Measurements from ENCODE around the gene TSHZ2. TPM values are rescaled to one million over a fixed set of nuclear protein-coding genes. Genes with fewer than 3 reads are reported as not detected.

The TSHZ2 gene
- total RNA-seq, 1 experiment from 2014 or later = 2.3 TPM

DNA sequence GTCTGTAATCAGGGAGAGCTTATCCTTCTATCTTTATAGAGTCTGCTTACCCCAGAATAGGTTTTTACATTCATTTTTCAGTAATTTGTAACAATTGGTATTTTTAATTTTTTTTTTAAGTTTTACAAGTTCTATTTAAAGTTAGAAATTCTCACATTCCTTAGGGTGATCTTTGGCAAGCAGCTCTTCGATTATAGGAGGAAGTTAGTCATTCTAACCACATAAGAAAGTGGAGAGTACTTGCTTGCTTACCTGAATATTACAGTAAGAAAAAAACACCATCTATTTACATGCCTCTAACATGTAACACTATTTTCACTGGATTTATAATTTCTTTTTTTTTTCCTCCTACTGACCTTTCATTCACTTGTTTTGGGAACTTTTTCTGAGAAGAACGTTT lies 6.7 kb downstream of the TSHZ2 start:
- no peaks in the 10 kb centered on the region for H3K27me3 Mint-ChIP-seq (ENCODE audit: insufficient read depth, unreplicated experiment)
- no peak overlapping the region for H3K4me3 Mint-ChIP-seq (ENCODE audit: unreplicated experiment)
- intact Hi-C loops (cut with micrococcal nuclease) = loop anchor here (10.0 kb wide), 1 partner anchor 124 kb away; no protein-coding TSS in a partner anchor
- BruUV-seq (replicated peaks) = no TSS peak
- no peaks in the 10 kb centered on the region for H3K36me3 Mint-ChIP-seq (ENCODE audit: insufficient read depth, unreplicated experiment)
- CTCF ChIA-PET = interaction anchor here (1.8 kb wide), 1 partner anchor 237 kb away, joined by 4 read pairs; no protein-coding TSS in a partner anchor
- DNase-seq (ENCODE audit: unreplicated experiment) = no peak
- H3K27ac Mint-ChIP-seq (ENCODE audit: low read depth, unreplicated experiment) = no peak overlapping the region
- POLR2A ChIA-PET = interaction anchor here (0.6 to 1.7 kb wide), 6 partner anchors 12 to 269 kb away, joined by 3 to 8 read pairs (median 4); no protein-coding TSS in a partner anchor
- TF ChIP-seq, protein P1, sequence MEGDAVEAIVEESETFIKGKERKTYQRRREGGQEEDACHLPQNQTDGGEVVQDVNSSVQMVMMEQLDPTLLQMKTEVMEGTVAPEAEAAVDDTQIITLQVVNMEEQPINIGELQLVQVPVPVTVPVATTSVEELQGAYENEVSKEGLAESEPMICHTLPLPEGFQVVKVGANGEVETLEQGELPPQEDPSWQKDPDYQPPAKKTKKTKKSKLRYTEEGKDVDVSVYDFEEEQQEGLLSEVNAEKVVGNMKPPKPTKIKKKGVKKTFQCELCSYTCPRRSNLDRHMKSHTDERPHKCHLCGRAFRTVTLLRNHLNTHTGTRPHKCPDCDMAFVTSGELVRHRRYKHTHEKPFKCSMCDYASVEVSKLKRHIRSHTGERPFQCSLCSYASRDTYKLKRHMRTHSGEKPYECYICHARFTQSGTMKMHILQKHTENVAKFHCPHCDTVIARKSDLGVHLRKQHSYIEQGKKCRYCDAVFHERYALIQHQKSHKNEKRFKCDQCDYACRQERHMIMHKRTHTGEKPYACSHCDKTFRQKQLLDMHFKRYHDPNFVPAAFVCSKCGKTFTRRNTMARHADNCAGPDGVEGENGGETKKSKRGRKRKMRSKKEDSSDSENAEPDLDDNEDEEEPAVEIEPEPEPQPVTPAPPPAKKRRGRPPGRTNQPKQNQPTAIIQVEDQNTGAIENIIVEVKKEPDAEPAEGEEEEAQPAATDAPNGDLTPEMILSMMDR (IDR thresholded peaks at IDR 0.05; ENCODE audit: unreplicated experiment) = no peak
- H3K9me3 Mint-ChIP-seq (ENCODE audit: unreplicated experiment) = no peaks in the 10 kb centered on the region
- H3K4me1 Mint-ChIP-seq (ENCODE audit: insufficient read depth, unreplicated experiment) = peaks cover 37% of the 10 kb centered on the region

DNA sequence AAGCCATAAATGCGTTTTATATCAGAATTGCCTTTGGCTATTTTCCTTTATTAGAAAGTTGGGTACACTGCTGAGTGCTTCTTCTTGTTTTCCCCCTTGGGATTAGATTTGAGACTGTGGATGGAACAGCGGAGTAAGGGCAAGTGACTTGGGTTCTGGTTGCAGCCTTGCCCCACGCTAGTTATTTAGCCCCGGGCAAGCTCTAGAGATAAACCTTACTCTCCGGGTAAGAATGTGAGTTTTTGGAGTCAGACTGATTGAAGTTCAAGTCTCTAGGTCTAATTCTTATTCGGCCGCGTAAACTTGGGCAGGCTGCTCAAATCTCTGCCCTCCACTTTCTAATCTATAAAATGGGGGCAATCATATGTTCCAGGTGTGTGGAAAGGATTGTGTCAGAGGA lies 8.9 kb downstream of the TSHZ2 start:
- DNase-seq (ENCODE audit: unreplicated experiment) = no peak
- H3K4me3 Mint-ChIP-seq (ENCODE audit: unreplicated experiment) = no peak overlapping the region
- H3K36me3 Mint-ChIP-seq (ENCODE audit: insufficient read depth, unreplicated experiment) = no peaks in the 10 kb centered on the region
- ChIA-PET CTCF (interaction anchor here (1.0 kb wide), 1 partner anchor 233 kb away, joined by 3 read pairs; no protein-coding TSS in a partner anchor), POLR2A (no interaction called here)
- intact Hi-C loops (cut with micrococcal nuclease) = no loop called here
- H3K4me1 Mint-ChIP-seq (ENCODE audit: insufficient read depth, unreplicated experiment) = peaks cover 16% of the 10 kb centered on the region
- H3K27ac Mint-ChIP-seq (ENCODE audit: low read depth, unreplicated experiment) = no peak overlapping the region
- TF ChIP-seq, protein P1 (IDR thresholded peaks at IDR 0.05; ENCODE audit: unreplicated experiment) = no peak
- BruUV-seq (replicated peaks) = no TSS peak
- H3K27me3 Mint-ChIP-seq (ENCODE audit: insufficient read depth, unreplicated experiment) = no peaks in the 10 kb centered on the region
- H3K9me3 Mint-ChIP-seq (ENCODE audit: unreplicated experiment) = no peaks in the 10 kb centered on the region

DNA sequence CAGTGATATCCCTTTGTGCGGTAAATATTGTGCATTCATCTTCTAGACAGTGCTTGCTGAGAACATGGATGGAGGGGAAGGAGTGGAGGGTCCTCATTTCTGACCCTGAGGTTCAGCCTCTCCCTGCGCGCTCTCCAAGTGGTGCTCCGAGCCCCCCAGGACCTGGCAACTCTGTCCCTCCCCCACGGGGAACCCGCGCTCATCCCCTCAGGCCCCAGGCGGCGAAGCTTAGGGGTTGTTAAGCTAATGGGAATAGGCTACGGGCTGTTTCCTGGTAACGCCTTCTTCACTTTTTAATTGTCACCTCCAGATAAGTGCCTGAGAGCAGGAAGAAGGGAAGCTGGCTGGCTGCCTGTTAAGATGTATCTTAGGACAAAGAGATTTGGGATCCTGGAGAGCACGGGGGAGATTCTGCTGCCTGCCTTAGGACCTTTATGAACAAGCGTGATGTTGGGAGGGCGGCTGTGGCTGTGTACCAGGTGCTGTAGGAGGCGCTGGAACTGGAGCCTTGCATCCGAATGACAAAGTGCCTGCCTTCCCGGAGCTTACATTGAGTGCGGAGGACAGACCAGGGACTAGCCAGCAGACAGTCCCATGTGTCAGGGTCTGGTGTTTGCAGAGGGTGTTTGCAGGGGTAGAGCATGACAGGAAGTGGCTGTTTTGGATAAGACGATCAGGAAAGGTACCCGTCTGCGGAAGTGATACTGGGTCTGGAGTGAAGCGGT lies 11.7 kb downstream of the TSHZ2 start:
- ChIA-PET CTCF (interaction anchor here (0.5 to 0.8 kb wide), 3 partner anchors 40 to 233 kb away, joined by 3 to 4 read pairs (median 3); no protein-coding TSS in a partner anchor), POLR2A (interaction anchor here (0.7 to 0.8 kb wide), 2 partner anchors 9 to 22 kb away, joined by 3 to 4 read pairs; no protein-coding TSS in a partner anchor)
- no peaks in the 10 kb centered on the region for H3K9me3 Mint-ChIP-seq (ENCODE audit: unreplicated experiment)
- TF ChIP-seq, protein P1 (IDR thresholded peaks at IDR 0.05; ENCODE audit: unreplicated experiment) = no peak
- H3K27me3 Mint-ChIP-seq (ENCODE audit: insufficient read depth, unreplicated experiment) = no peaks in the 10 kb centered on the region
- BruUV-seq (replicated peaks) = no TSS peak
- intact Hi-C loops (cut with micrococcal nuclease) = no loop called here
- no peaks in the 10 kb centered on the region for H3K36me3 Mint-ChIP-seq (ENCODE audit: insufficient read depth, unreplicated experiment)
- H3K27ac Mint-ChIP-seq (ENCODE audit: low read depth, unreplicated experiment) = no peak overlapping the region
- no peak overlapping the region for H3K4me3 Mint-ChIP-seq (ENCODE audit: unreplicated experiment)
- H3K4me1 Mint-ChIP-seq (ENCODE audit: insufficient read depth, unreplicated experiment) = peaks cover 5% of the 10 kb centered on the region
- no peak for DNase-seq (ENCODE audit: unreplicated experiment)

DNA sequence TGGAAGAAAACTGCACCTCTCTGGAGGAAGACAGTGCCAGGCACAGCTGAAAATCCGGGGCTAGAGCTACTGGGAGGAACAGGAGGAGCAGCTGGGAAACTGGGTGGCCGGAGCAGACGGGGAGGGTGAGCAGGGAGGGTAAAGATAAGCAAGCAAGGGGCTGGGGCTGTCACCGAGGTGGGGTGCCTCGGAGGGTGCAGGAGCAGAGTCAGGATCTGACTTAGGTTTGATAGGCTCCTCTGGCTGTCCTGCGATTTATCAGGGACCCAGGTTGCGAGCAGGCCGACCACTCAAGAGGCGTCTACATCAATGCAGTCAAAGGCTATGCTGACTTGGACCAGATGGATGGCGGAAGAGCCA lies 12.3 kb downstream of the TSHZ2 start:
- CTCF ChIA-PET = interaction anchor here (0.8 kb wide), 1 partner anchor 41 kb away, joined by 3 read pairs; no protein-coding TSS in a partner anchor

More for the DNA sequence above, 12.3 kb downstream of the TSHZ2 start:
- BruUV-seq (replicated peaks) = no TSS peak
- Mint-ChIP-seq H3K27ac (ENCODE audit: low read depth, unreplicated experiment) (no peak overlapping the region), H3K36me3 (ENCODE audit: insufficient read depth, unreplicated experiment) (no peaks in the 10 kb centered on the region), H3K27me3 (ENCODE audit: insufficient read depth, unreplicated experiment) (no peaks in the 10 kb centered on the region), H3K9me3 (ENCODE audit: unreplicated experiment) (no peaks in the 10 kb centered on the region), H3K4me3 (ENCODE audit: unreplicated experiment) (no peak overlapping the region), H3K4me1 (ENCODE audit: insufficient read depth, unreplicated experiment) (no peaks in the 10 kb centered on the region)
- intact Hi-C loops (cut with micrococcal nuclease) = no loop called here
- no peak for DNase-seq (ENCODE audit: unreplicated experiment)
- POLR2A ChIA-PET = interaction anchor here (0.8 kb wide), 1 partner anchor 10 kb away, joined by 4 read pairs; no protein-coding TSS in a partner anchor
- TF ChIP-seq, protein P1 (IDR thresholded peaks at IDR 0.05; ENCODE audit: unreplicated experiment) = no peak
